NCI-H446 treated with DMSO at 0.1 percent for 48 hours (cell line): ENCODE data around the gene GRIK4.

ENCODE experiments used
- DNase-seq: peaks from one replicate; lab custom pipeline; 2025; lab: John Stamatoyannopoulos, UW

The GRIK4 gene

DNA sequence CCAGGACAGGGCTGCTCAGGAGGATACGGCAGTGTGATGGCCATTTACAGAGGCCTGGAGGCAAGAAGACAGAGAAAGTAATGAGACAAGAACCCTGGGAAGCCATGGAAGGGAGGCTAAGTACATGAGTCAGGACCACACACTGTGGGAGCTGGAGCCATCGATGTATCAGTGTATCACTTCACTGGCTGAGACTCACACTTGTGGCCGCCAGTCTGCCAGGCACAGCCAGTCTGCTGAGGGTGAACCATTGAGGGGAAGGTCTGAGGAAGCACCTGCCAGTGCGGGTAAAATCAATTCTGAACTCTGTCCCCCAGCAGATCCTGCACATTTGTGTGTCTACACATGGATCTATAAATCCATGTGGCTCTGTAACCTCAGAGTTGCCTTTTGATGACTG is 195.6 kb downstream of the GRIK4 start:
- no peak for DNase-seq

DNA sequence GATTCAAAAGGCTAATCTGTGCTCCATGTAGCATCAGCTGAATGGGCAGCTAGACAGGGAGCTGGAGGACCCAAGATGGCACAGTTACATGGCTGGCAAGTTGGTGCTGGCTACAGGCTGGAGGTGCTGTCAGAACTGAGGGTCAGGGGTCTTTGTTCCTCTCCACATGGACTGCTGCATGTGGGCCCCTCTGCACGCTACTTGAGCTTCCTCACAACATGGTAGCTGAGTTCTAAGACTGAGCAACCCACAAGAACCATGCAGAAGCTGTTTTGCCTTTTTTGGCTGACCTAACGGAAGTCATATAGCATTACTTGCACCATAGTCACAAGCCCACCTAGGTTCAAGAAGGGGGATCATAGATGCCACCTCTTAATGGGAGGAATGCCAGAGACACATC is 196.1 kb downstream of the GRIK4 start:
- no peak for DNase-seq

DNA sequence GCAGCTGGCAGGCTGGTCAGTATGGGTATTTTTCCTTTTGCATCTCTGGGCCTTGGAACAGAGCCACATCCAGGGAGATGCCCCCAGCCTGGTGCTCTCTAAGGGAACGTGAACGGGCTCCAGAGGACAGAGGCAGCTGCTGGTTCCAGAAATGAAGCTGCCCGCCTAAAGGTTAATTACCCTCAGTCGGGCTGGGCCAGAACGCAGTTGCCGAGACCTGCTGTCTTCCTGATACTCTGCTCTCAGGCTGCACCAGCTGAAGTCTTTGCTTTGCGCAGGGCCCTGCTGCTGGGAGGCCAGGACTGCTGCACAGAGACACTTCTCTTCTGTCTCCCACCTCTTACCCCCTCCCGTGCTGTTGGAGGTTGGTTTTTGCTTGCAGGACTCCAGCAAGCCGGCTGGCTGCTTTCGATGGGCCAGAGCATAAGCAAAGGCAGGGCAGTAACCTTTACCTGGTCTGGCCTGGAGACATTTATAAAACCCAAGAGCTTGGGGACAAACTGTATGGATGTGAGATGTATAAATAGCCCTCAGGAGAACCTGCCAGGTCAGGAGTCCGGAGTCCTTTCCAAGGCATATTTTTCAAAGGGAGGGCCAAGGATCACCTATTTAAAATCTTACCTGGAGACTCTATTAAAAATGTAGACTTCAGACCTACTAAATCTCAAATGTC is 197.1 kb downstream of the GRIK4 start:
- no peak for DNase-seq

DNA sequence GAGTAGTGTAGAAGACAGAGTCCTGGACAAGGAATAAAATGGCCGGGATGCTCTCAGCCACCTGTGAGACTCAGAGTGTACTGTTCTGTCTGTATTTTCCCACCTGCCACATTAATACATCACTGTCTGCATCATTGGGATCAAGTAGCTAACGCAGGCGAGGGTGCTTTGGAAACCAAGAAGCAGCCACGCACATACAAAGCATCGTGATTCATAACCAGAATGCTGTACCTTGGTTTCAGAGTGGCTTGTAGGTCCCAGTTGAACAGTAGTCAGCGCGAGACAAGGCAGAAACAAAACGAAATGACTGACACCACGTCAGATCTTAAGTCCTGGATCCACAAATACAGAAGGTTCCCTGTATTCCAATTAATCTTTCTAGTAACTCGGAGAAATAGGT is 198.3 kb downstream of the GRIK4 start:
- no peak for DNase-seq

DNA sequence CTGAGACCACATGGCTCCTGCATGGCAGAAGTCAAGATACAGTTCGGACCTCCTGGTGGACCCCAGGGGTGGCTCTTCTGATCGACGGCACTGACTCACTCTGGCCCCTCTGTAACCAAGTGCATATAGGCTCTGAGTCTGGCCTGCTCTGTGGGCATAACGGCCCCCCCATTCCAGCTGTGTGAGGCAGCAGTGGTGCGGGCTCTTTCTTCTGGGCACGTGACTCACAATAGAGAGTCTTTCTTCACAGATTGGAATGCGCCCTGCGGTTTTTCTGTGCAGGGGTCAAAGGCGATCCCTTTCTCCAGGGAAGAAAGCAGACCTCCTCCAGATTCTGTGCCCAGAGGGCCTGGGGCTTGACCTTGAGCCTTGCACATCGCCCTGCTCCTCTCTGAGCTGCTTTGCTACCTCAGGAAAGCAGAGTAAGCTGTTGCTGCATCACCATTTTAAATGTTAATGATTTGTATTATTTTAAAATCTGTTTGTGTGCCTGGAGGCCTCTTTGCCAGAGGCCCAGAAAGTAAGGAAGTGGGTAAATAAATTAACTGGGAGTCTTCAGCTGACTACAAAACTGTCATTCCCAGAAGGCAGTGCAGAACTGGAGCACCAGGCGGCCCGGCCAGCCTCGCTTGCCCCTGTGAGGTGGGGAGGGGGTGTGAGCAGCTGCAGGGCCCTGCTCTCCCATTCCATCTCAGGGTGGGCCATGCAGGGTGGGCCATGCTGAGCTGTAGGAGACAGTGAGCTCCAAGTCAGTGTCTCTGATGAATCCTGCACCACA is 199.0 kb downstream of the GRIK4 start:
- DNase-seq, result no peak

DNA sequence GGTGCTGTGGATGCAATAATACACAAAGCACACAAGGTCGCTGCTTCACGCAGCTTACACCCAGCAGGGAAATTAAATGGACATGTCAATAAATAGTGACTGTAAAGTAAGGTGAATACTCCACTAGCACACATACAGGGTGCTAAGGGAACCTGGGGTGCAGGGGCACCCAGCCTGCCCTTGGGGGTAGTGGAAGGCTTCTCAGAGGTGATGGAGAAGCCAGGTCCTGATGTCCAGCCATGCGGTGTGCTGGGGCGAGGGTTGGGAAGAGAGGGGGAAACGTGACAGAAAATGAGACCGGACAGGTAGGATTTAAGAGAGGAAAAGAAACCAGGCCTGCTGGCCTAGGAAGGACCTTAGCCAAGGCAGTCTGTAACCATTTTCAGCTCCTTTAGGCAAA is 200.5 kb downstream of the GRIK4 start:
- DNase-seq, result no peak

DNA sequence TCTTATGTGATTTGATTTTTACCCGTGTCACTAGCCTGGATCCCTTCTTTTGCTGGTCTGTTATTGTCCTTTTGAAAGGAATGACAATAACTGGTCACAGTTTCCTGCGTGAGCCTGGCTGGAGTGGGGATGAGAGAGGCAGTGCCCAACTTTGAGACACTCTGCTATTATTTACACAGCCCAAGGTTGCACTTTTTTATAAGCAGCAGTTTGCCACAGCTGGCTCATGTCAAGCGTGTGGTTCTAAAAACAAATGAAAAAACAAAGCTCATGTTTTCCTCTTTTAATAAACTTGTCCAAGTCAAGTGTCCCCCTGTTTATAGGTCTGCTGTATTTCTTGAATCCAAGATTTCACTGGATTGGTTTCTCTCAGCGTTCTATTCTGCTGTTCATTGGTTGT is 201.3 kb downstream of the GRIK4 start:
- no peak for DNase-seq

DNA sequence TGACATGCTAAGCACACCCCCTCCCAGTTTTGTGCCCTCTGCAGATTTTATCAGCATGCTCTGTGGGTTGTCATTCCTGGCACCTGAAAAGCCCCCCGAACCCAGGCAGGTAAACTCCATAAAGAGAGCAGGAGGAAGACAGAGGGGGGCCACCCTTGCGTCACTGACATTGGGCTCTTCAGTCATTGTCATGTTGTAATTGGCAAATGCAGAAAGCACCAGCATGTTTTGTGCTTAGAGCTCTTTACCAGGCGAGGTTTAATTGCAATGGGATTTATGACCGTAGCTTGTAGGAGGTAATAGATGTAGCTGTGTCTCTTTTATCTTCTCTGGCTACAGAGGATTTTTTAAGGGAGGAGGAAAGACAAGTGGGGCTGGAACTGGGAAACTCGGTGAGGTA is 201.7 kb downstream of the GRIK4 start:
- DNase-seq, result no peak

DNA sequence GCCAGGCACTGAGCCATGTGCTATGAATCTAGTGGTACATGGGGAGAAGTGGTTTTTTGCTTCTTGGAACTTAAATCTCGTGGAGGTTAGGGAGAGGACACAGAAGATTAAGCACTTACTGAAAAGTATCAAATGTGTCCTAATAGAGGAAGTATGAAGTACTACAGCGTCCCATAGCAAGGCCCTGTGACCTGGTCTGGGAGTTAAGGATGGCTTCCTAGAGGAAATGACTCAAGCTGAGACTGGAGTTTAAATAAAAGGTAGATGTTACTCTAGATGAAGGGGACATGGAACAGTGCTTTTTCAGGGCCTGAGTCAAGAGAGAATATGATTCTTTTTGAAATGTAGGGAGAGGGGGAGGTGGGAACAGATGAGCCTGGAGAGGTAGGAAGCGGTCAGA is 202.9 kb downstream of the GRIK4 start:
- DNase-seq, result no peak

DNA sequence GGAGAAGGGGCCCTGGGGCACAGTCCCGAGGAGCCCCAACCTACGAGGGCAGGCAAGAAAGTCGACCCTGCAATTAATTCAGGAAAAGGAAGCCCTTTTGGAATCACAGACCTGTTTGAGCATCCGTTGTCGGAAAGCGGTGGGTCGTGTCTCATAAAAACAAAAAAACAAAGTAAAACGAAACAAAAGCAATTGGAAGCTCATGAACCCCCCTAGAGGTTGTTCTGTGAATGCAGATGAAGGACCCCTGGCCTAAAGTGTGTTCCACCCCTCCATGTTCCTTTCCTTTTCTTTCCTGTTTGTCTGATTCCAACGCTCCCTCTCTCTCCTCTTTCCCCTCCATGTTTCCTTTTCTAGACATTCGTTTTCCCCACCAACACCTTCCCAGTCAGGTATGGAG is 203.7 kb downstream of the GRIK4 start:
- no peak for DNase-seq

DNA sequence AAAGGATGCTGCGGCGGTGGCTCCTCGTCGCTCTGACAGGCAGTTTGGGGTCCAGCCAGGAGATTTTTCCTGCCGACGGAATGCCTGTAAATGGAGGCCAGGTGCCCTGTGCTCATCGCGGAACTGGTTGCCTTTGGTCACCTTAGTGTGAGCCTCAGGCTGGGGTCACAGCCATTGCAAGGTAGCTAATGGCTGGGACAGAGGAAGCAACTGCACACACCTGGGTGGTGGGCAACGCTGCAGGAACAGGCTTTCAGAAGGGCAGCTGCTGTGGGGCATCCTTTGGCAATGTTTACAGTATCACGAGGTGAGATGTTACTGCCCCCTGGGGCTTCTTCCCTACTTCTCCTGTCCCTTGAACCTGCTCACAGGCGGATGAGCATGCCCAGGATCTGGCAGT is 205.5 kb downstream of the GRIK4 start:
- no peak for DNase-seq

DNA sequence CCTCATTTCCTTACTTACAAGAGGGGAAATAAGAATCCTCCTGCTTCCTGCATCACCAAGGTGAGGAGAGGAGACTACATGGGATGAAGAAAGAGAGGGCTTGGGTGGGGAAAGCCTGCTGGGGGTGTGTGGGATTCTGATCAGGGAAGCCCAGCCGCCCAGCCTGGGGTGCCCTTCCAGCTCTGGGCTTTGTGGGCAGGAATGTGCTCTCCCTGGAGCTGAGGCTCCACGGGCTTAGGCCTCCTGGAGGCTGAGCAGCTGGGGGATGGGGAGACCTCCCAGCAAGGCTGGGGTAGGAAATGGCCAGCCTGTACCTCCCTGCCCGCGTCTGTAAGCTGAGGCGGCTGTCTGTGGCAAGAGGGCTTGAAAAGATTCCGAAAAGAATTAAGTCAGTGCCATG is 206.1 kb downstream of the GRIK4 start:
- DNase-seq, result no peak

DNA sequence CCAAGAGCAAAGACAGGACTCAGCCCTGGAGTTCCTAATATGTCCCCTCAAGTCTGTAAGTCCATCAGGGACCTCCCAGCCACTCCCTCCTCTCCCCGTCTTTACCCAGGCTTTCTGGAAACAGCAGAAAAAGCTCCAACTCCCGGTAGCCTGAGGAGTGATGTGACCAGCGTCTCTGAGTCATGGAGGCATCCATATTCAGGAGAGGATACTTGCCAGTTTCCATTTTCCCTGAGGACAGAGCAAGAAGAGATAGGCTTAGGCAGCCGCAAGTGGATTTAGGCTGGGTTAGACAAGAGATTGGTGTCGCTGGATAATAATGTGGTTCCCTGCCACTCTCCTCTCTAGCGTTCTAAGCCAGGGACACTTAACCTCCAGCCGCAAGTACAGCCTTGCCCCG is 206.6 kb downstream of the GRIK4 start:
- DNase-seq, result no peak

DNA sequence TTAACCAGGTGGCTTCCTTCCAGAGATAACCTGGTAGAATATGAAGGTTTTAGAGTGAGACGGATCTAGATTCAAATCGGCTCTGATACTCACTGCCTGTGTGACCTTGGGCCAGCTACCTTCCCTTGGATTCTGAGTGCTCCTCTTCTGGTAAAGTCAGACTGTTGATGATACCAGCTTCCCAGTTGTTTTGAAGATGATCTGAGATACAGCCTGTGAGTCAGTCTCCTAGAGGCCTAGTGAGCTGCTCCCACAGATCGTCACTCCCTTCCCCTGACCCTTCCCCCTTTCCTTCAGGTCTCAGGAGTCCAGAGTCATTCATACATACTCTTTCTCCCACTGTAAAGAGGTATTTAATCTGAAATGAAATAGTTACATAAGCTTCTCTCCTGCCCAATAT is 207.8 kb downstream of the GRIK4 start:
- DNase-seq, result no peak

DNA sequence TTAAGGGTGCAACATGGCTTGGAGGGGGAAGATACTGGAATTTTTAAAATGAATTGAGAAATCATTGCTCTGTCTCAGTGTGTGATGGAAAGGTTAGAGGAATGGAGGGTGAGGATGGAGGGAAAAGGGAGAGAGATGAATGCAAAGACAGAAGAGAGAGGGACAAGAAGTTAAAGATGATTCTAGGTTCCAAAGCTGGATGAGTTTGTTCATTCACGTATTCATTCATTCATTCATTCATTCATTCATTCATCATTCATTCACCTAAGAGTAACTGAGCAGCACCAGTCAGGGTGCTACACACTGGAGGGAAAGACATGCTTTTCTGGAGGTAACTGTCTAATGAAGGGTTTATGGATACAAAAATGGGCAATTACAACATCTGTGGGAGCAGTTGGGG is 209.2 kb downstream of the GRIK4 start:
- no peak for DNase-seq

DNA sequence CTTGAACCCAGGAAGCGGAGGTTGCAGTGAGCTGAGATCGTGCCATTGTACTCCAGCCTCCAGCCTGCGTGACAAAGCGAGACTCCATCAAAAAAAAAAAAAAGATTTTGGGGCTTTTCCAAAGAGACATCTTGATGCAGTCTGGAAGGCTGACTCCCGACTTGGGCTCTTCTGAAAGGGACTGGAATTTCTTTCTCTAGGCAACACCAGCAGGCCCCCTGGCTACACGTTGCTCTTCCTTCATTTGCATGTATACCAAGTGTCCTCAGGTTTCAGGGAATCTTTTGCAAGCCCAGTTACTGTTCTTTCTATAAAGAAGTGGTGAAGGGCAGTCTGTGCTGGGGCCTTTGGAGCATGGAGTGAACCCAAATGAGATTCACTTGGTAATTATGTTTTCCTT is 211.0 kb downstream of the GRIK4 start:
- peak; percentile 31 for DNase-seq

DNA sequence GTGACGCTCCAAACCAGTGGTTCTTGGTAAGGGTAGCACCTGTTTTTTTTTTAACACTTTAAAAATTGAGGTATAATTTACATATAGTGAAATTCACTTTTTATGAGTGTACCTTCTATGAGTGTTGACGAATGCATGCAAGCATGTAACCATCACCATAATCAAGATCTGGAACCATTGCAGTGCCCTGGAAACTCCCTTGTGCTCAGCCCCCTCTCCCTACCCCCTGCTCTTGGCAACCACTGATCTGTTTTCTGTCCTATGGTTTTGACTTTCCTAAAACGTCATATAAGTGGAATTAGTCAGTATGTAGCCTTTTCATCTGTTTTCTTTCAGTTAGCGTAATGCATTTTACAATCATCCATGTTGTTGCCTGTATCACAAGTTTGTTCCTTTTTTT is 212.2 kb downstream of the GRIK4 start:
- DNase-seq, result no peak

DNA sequence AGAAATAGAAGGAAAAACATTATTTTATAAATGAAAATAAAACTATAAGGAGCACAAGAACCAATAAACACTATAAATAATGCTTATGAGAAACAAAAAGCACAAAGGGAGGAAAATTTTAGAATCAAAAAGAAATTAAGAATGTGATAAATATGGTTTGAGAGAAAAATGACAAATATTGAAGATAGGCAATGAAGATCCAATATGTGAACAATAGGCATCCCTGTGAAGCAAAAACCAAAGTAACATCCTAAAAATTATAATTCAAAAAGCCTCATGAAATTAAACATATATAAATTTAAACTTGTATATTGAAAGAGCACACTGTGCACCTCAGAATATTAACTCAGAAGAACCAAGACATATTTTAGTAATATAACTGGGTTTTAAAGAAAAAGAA is 216.2 kb downstream of the GRIK4 start:
- DNase-seq, result no peak

DNA sequence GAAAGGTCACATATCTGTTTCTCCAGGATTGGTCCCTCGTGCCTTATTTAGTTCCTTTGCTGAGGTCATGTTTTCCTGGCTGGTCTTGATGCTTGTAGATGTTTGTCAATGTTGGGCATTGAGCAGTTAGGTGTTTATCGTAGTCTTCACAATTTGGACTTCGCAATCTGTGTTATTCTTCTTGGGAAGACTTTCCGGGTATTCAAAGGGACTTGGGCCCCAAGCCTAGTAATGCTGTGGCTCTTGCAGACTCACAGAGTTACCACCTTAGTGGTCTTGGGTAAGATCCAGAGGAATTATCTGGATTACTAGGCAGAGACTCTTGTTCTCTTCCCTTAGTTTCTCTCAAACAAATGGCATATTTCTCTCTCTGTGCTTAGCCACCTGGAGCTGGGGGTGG is 223.5 kb downstream of the GRIK4 start:
- DNase-seq, result no peak

DNA sequence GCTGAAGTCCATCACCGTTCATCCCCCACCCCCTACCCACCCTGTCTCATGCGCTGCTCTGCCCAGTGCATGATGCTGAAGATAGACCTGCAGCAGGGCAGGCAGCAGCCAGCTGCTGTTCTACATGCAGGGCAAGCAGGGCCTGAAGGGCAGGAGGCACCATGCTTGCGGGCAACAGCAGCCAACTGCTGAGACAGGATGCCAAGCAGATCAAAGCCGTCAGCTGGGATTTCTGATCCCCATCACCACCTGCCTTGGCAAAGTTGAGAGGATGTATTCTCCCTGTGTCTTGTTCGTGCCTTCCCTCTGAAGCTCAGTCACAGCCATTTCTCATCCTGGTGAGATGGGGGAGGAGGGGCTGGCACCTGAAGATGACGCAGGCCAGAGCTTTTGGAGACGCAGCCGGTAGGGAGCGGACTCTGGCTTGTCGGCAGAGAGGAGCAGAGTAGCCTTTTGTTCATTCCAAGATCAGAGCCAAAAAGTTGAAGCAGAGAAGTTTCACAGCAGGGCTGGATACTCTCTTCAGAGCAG is 227.0 kb downstream of the GRIK4 start:
- peak; percentile 63 for DNase-seq

DNA sequence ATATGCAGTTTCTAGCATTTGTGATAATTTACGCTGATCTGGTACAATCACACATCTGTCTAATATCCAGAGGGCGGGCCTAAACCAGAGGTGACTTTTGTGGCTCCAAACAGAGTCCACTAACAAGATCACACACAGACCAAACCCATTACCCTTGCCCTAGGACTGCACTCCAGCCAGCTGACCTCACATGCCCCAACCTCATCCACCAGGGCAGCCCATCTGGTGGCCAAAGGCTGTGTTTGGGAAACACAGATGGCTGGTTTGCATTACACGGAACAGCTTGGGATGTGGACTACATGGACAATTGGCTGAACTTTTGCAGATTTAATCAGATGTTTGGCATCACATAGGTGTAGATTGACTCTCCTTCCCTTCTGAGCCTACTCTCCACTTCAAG is 228.2 kb downstream of the GRIK4 start:
- no peak for DNase-seq

DNA sequence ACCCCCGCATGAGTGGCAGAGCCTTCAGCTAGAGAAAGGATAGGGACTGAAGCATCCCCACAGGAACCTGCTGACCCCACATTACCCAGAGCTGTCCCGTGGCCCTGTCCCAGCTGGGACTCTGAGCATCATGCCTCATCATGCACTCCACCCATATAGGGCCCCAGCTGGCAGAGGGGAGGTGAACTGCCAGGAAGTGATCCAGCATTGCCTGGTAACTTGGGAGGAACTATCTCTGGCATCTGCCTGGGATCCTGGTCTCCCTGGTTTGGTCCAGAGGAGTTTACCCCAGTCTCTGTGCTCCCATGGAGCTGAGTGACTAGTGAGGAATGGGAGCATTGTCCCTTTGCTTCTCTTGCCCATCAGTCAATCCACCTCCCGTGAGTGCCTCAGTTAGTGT is 228.8 kb downstream of the GRIK4 start:
- no peak for DNase-seq
